Measurements from ENCODE around the gene MRPL19. TPM values are rescaled to one million over a fixed set of nuclear protein-coding genes. Genes with fewer than 3 reads are reported as not detected.

Gene MRPL19
- total RNA-seq, result 26.4 and 31.3 TPM in 2 replicates

GRCh38 chr2:75646583-75647425 lies at the start of gene MRPL19:
TSS of gene MRPL19 (plus strand) at chr2:75646783. CDS start at chr2:75646808, 25 bp downstream.

GRCh38 chr2:75710577-75711253 lies 64.1 kb downstream of the MRPL19 start, which contains the start of gene GCFC2:
TSS of gene GCFC2 (minus strand) at chr2:75710915. CDS start at chr2:75710855, 60 bp downstream.

Small RNA genes within 50 kb of the gene (small RNA-seq; reads per million reads assigned to genes)
- not detected for gene RF00012

Other genes starting within 250 kb of the MRPL19 start
- 31.2 and 32.1 TPM in 2 replicates for gene EVA1A, start 85.8 kb upstream of the MRPL19 start, total RNA-seq
- gene GCFC2, start 64.1 kb downstream of the MRPL19 start, total RNA-seq, result 11.8 and 17.2 TPM in 2 replicates